HCT116 (cell line): Measurements from ENCODE around the gene CSTPP1.

ENCODE experiments used
- YY1 ChIP-seq: IDR thresholded peaks from 2 replicates; pipeline ENCODE4 v1.6.1; 2011; ENCODE audit warnings: low read length, low read depth, moderate library complexity, mild to moderate bottlenecking; ENCODE audit not compliant: insufficient replicate concordance; ENCODE audit errors: extremely low read depth
- TF ChIP-seq, protein P1 (sequence below): IDR thresholded peaks from 2 replicates; pipeline ENCODE4 v1.6.1; 2012; ENCODE audit warnings: low read depth
- TF ChIP-seq, protein P2 (sequence below), 3 experiments: fragments of 200-600 bp in 1 of 3; sonication (generic) in 1 of 3; IDR thresholded peaks in 2 of 3; conservative IDR thresholded peaks in 1 of 3; 2 replicates each; pipeline ENCODE4 v1.5.1; 2012 to 2017; ENCODE audit warnings: low read depth in 2 of 3, low read length in 2 of 3, antibody characterized with exemption in 1 of 3, borderline replicate concordance in 1 of 3, control low read depth in 1 of 3, mild to moderate bottlenecking in 1 of 3, mixed read lengths in 1 of 3, mixed run types in 1 of 3, moderate library complexity in 1 of 3; ENCODE audit not compliant: insufficient read depth in 1 of 3

DNA sequence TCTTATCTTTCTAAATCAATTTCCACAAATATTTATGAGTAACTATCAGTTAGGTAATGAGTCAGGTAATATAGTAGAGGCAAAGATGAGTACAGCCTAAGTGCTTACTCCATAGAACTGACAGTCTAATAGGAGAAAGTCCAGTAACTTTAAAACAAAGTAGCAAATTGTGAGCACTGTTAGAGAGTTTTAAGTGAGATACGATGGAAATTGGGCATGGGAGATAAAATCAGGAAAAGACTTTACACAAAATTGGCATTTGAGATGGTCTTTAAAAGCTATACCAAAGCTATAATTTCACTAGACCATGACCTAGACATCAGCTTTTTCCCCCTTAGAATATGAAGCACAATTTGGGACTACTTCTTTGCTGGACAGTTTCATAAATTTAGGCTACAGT, 113.7 kb downstream of the CSTPP1 start:
- no peak for TF ChIP-seq YY1
- TF ChIP-seq, protein P1, sequence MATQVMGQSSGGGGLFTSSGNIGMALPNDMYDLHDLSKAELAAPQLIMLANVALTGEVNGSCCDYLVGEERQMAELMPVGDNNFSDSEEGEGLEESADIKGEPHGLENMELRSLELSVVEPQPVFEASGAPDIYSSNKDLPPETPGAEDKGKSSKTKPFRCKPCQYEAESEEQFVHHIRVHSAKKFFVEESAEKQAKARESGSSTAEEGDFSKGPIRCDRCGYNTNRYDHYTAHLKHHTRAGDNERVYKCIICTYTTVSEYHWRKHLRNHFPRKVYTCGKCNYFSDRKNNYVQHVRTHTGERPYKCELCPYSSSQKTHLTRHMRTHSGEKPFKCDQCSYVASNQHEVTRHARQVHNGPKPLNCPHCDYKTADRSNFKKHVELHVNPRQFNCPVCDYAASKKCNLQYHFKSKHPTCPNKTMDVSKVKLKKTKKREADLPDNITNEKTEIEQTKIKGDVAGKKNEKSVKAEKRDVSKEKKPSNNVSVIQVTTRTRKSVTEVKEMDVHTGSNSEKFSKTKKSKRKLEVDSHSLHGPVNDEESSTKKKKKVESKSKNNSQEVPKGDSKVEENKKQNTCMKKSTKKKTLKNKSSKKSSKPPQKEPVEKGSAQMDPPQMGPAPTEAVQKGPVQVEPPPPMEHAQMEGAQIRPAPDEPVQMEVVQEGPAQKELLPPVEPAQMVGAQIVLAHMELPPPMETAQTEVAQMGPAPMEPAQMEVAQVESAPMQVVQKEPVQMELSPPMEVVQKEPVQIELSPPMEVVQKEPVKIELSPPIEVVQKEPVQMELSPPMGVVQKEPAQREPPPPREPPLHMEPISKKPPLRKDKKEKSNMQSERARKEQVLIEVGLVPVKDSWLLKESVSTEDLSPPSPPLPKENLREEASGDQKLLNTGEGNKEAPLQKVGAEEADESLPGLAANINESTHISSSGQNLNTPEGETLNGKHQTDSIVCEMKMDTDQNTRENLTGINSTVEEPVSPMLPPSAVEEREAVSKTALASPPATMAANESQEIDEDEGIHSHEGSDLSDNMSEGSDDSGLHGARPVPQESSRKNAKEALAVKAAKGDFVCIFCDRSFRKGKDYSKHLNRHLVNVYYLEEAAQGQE = no peak
- TF ChIP-seq, protein P2, sequence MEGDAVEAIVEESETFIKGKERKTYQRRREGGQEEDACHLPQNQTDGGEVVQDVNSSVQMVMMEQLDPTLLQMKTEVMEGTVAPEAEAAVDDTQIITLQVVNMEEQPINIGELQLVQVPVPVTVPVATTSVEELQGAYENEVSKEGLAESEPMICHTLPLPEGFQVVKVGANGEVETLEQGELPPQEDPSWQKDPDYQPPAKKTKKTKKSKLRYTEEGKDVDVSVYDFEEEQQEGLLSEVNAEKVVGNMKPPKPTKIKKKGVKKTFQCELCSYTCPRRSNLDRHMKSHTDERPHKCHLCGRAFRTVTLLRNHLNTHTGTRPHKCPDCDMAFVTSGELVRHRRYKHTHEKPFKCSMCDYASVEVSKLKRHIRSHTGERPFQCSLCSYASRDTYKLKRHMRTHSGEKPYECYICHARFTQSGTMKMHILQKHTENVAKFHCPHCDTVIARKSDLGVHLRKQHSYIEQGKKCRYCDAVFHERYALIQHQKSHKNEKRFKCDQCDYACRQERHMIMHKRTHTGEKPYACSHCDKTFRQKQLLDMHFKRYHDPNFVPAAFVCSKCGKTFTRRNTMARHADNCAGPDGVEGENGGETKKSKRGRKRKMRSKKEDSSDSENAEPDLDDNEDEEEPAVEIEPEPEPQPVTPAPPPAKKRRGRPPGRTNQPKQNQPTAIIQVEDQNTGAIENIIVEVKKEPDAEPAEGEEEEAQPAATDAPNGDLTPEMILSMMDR (IDR thresholded peaks at IDR 0.05 in 2 of 3, conservative IDR thresholded peaks at IDR 0.05 in 1 of 3; ENCODE audit: borderline replicate concordance in 1 of 3, insufficient read depth in 1 of 3, low read depth in 2 of 3, low read length in 2 of 3) = no peak
